KMS-11 (cell line): ENCODE results near the gene PTMS.

Experiments
- H2AFZ ChIP-seq: fragments of 200-600 bp; sonication (generic); 2 replicates; pipeline ENCODE4 v1.6.1; 2016; ENCODE audit warnings: antibody characterized with exemption, mixed run types, low read depth
- H3K27ac ChIP-seq: fragments of 200-600 bp; sonication (generic); 2 replicates; pipeline ENCODE4 v1.6.1; 2016; ENCODE audit warnings: mild to moderate bottlenecking, mixed run types
- H3K27me3 ChIP-seq: fragments of 200-600 bp; sonication (generic); 2 replicates; pipeline ENCODE4 v1.6.1; 2017; ENCODE audit warnings: mild to moderate bottlenecking, low read depth, mixed run types, moderate library complexity; ENCODE audit not compliant: insufficient read depth
- H3K36me3 ChIP-seq: fragments of 200-600 bp; sonication (generic); 2 replicates; pipeline ENCODE4 v1.6.1; 2017; ENCODE audit warnings: mild to moderate bottlenecking, mixed run types; ENCODE audit not compliant: insufficient read depth
- H3K4me1 ChIP-seq: fragments of 200-600 bp; sonication (generic); 2 replicates; pipeline ENCODE4 v1.6.1; 2016; ENCODE audit warnings: mild to moderate bottlenecking, low read depth, mixed run types; ENCODE audit not compliant: poor library complexity, severe bottlenecking
- H3K4me2 ChIP-seq: fragments of 200-600 bp; sonication (generic); 2 replicates; pipeline ENCODE4 v1.7.0; 2016; ENCODE audit warnings: mild to moderate bottlenecking, mixed run types
- H3K4me3 ChIP-seq: fragments of 200-600 bp; sonication (generic); IDR thresholded peaks from 2 replicates; pipeline ENCODE4 v1.6.1; 2017; ENCODE audit warnings: low read depth, low read length, mixed read lengths; ENCODE audit not compliant: insufficient read depth
- H3K79me2 ChIP-seq: fragments of 200-600 bp; sonication (generic); 2 replicates; pipeline ENCODE4 v1.6.1; 2016; ENCODE audit warnings: low read depth, mixed run types; ENCODE audit not compliant: insufficient read depth
- H3K9ac ChIP-seq: fragments of 200-600 bp; sonication (generic); 2 replicates; pipeline ENCODE4 v1.6.1; 2016; ENCODE audit warnings: mild to moderate bottlenecking, mixed run types
- H4K20me1 ChIP-seq: fragments of 200-600 bp; sonication (generic); 2 replicates; pipeline ENCODE4 v1.6.1; 2016; ENCODE audit warnings: mild to moderate bottlenecking, mixed run types; ENCODE audit not compliant: insufficient read depth
- TF ChIP-seq, protein P1 (sequence below): fragments of 200-600 bp; sonication (generic); conservative IDR thresholded peaks from 2 replicates; pipeline ENCODE4 v1.6.1; 2017; ENCODE audit warnings: low read depth, mild to moderate bottlenecking, antibody characterized with exemption, low read length, moderate library complexity, mixed read lengths

The PTMS gene, protein sequence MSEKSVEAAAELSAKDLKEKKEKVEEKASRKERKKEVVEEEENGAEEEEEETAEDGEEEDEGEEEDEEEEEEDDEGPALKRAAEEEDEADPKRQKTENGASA

DNA sequence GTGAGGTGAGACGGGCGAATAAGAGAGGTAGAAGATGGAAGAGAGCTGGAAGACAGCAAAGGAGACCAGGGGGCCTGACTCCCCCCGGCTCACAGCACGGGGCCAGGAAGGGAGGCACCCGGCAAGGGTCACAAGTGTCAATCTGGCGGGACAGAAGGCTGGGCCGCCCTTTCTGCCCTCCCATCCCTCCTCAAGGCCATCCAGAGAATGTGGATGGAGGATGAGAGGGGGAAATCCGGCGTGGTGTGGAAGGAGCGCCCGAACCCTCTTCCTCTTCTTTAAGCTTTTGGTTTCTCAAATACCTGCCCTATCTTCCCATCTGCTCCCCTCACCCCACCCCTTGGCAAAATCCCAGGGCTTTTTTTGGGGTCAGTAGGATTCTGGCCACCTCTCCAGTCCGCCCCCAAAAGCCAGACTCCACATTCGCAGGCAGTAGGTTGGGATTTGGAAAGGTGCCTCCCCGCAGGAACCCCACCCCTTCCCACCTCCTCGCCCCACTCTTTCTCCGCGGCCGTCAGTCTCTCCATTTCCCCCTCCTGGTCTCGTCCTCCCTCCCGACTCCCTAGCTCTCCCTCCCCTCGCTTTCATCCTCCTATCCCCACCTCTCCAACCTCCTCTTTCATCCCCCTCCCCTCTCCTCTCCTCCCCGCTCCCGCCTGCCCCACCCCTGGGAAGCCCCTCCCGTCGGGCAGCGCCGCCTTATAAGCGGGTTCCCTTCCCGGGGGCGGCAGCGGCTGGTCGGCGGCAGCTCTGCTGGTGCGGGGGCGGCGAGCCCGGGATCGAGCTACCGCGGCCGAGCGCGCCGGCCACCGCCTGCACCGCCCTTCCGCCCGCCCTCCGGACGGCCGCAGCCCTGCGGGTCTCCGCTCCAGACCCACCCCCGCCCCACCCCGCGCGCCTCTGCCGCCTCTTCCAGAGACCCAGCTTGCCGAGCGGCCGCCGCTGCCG is at the start of gene PTMS:
PTMS (plus strand) TSS at position 730 of the 948 bp plus-strand sequence. CDS start 343 bp downstream, outside the sequence.
- Histone ChIP-seq H3K79me2 (no peaks in the 10 kb centered on the region), H3K4me1 (peaks cover 27% of the 10 kb centered on the region), H3K4me3 (no peak within 1 kb of the TSS), H4K20me1 (no peaks in the 10 kb centered on the region), H2AFZ (peak within 1 kb of the TSS; percentile 81), H3K27me3 (peaks cover 10% of the 10 kb centered on the region; the same call in 1 of the 2 replicates), H3K36me3 (no peaks in the 10 kb centered on the region), H3K4me2 (peak within 1 kb of the TSS; percentile 68), H3K9ac (peak within 1 kb of the TSS; percentile 32; the same call in 1 of the 2 replicates), H3K27ac (no peak within 1 kb of the TSS)
- TF ChIP-seq, protein P1, sequence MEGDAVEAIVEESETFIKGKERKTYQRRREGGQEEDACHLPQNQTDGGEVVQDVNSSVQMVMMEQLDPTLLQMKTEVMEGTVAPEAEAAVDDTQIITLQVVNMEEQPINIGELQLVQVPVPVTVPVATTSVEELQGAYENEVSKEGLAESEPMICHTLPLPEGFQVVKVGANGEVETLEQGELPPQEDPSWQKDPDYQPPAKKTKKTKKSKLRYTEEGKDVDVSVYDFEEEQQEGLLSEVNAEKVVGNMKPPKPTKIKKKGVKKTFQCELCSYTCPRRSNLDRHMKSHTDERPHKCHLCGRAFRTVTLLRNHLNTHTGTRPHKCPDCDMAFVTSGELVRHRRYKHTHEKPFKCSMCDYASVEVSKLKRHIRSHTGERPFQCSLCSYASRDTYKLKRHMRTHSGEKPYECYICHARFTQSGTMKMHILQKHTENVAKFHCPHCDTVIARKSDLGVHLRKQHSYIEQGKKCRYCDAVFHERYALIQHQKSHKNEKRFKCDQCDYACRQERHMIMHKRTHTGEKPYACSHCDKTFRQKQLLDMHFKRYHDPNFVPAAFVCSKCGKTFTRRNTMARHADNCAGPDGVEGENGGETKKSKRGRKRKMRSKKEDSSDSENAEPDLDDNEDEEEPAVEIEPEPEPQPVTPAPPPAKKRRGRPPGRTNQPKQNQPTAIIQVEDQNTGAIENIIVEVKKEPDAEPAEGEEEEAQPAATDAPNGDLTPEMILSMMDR = no peak

- Histone ChIP-seq H3K36me3 (no peaks in the 10 kb centered on the region), H3K4me3 (no peak overlapping the region), H2AFZ (no peak overlapping the region), H3K9ac (no peak overlapping the region), H3K4me2 (no peak overlapping the region), H4K20me1 (no peaks in the 10 kb centered on the region), H3K4me1 (no peaks in the 10 kb centered on the region), H3K27ac (no peak overlapping the region), H3K79me2 (no peaks in the 10 kb centered on the region), H3K27me3 (no peaks in the 10 kb centered on the region)
- TF ChIP-seq, protein P1 = no peak
Observed at GRCh38 chr12:6716874-6717437, 49.2 kb upstream of the PTMS start.

- no peak overlapping the region for H3K4me3 ChIP-seq
- no peak overlapping the region for H3K9ac ChIP-seq
- H3K4me1 ChIP-seq = peaks cover 15% of the 10 kb centered on the region
- peak overlapping the region; percentile 62 for H3K4me2 ChIP-seq
- peak overlapping the region; percentile 78; the same call in 1 of the 2 replicates for H3K27ac ChIP-seq
- no peaks in the 10 kb centered on the region for H3K79me2 ChIP-seq
- H3K27me3 ChIP-seq = no peaks in the 10 kb centered on the region
- H3K36me3 ChIP-seq = no peaks in the 10 kb centered on the region
- no peaks in the 10 kb centered on the region for H4K20me1 ChIP-seq
- TF ChIP-seq, protein P1 = no peak
- H2AFZ ChIP-seq = peak overlapping the region; percentile 85
Observed at GRCh38 chr12:6722863-6723262, 43.3 kb upstream of the PTMS start.

DNA sequence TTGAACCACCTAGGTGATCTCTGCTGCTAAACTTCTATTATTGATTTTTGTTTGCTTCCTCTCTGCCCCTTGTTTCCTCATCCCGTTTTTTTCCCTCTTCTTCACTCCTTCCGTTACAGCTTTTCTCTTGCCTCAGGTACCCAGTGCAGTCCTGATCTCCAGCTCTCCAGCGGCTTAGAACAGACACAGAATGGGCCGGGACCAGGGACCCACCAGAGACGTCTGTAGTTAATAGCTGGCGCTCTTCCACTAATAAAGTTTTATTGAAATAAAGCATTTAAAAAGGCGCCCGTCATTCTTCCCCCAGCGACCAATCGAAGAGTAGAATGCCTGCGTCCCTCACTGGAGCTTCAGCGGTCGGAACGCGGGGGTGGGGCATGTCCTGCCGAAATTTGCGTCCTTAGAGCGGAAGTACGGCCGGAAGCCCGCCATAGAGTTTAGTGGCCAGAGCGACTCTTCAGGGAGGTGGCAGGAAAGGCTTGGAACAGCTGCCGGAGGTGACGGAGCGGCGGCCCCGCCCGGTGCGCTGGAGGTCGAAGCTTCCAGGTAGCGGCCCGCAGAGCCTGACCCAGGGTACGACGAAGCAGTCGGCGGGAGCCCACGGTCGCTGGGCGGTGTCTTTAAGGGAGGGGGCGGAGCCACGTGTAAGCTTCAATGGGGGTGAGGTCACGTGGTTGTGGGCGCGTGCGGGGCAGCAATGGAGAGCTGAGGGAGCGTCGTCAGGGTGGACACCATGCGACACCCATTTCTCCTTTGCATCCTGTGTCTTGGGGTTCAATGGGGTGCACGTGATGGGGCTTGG is 42.4 kb upstream of the PTMS start, which contains the start of gene COPS7A:
COPS7A (plus strand) TSS at position 440 of the 802 bp plus-strand sequence. CDS start 611 bp downstream, outside the sequence.
- no peaks in the 10 kb centered on the region for H4K20me1 ChIP-seq
- H2AFZ ChIP-seq = peak within 1 kb of the TSS; percentile 88
- peak within 1 kb of the TSS; percentile 78 for H3K27ac ChIP-seq
- H3K4me2 ChIP-seq = peak within 1 kb of the TSS; percentile 100
- no peaks in the 10 kb centered on the region for H3K79me2 ChIP-seq
- TF ChIP-seq, protein P1 = no peak
- no peak within 1 kb of the TSS for H3K4me3 ChIP-seq
- H3K36me3 ChIP-seq = no peaks in the 10 kb centered on the region
- H3K4me1 ChIP-seq = peaks cover 15% of the 10 kb centered on the region
- H3K9ac ChIP-seq = peak within 1 kb of the TSS; percentile 76
- H3K27me3 ChIP-seq = no peaks in the 10 kb centered on the region
